GM20000 (cell line): ENCODE data around the gene ITGA3.

Experiments
- DNase-seq: peaks from one replicate; pipeline ENCODE4 v3.0.0; 2012; ENCODE audit warnings: low spot score
- CTCF ChIP-seq: IDR thresholded peaks from 2 replicates; pipeline ENCODE4 v1.5.1; 2012; ENCODE audit warnings: mild to moderate bottlenecking, control low read depth; ENCODE audit errors: extremely low read depth, missing control alignments

The ITGA3 gene

DNA sequence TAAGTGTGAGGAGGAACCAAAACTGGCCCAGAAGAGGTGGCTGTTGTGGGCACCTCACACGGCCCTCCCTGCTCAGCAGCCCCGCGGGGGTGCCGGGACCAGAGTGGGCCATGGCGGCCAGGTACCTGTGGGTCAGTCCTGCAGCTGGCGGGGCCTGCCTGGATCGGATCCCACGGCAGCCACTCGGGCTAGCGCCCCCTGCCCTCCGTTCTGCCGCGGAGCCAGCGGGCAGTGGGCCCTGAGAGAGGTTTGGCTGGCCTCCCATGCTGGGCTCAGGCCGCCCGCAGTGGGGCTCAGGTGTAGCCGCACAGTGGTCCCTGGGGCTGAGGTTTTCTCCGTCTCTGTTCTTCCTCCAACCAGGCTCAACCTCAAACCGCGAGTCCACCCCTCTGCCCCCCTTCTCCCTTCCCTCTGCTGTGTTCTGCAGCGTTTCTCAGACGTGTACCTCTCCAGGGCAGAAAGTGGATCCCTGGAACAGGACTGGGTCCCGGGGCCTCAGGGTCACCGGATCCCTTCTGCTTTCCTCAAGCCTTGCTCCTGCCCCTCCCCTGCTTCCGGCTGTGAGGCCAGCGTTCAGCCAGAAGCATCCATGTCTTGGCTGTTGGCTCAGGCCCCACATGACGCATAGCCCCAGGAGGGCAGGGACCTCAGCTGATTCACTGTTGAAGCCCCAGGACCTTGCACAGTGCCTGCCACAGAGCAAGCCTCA is 28.6 kb upstream of the ITGA3 start:
- DNase-seq = peak; percentile 3
- no peak for TF ChIP-seq CTCF

DNA sequence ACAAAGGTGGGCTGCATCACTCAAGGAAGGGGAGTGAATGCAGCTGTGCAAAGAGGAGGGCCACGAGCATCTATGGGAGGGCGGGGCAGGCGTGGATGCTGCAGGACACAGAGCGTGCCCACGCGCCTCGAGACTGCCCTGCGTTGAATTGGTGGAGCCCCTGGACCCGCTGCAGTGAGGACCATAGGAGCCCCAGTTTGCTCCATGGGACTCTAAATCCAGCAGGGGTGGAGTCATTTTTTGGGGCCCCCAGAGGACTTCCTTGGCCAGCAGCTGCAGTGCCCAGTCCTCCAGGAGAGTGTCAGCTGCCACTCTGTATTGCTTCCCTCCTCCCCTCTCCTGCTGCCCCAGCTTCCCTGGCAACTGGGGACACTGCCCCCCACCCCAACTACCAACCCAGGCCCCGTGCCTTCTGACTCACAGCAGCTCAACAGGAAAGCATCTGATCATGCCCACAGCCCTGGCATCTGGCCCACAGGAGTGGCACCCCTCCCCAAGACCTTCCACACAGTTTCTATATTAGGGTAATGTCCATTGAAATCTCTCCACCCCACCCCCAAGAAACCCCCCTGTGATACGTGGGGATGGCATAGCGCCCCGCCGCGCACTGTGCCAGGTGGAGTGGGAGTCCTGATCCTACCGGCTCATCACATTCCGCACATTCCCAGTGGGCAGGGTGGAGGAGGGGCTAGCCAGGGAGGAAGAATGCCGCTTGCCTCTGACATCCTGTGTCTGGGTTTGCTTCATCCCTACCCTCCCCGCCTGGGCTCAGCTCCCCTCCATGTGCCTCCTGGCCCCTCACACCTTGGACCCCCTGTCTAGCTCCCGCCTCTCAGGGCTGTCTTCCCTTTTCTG is 27.8 kb upstream of the ITGA3 start:
- DNase-seq = peak; percentile 10
- TF ChIP-seq CTCF = no peak

DNA sequence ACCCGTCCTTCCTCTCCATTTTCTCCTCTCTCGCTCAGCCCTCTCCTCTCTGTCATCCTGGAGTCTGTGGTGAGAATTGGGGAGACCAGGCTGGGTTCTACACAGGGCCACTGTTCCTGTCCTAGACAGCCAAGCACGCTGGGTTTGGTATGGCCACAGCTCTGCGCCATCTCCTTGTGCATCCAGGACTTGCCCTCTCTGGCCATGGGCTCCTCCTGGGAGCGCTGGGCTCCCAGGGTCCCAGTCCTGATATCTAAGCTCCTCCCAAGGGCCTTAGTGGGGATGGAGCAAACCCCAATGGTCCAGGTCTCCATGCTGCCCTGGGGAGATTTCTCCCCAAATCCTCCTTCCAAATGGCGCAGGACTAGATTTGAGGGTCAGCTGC is 27.2 kb upstream of the ITGA3 start:
- DNase-seq = peak; percentile 7
- TF ChIP-seq CTCF = no peak

DNA sequence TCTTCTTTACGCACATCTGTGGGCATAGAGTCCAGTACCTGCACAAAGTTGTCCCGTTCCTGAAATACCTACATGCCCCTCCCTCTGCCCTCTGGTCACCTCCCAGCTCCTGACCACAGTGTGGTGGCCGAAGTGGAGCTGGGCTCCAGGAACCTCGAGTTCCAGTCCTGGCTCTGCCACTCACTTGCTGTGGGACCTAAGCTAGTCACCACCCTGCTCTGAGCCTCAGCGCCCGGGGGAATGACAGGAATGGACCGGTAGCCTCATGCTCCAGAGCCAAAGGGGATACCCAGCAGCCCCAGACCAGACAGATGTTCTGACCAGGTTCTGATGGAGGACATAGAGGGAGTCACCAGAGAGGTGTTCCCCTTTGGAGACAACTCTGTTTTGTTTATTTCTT is 26.7 kb upstream of the ITGA3 start:
- no peak for TF ChIP-seq CTCF
- peak; percentile 8 for DNase-seq

- TF ChIP-seq CTCF = no peak
- DNase-seq = peak; percentile 1
These were observed 22.6 kb upstream of the ITGA3 start for GRCh38 chr17:50033316-50033715.

DNA sequence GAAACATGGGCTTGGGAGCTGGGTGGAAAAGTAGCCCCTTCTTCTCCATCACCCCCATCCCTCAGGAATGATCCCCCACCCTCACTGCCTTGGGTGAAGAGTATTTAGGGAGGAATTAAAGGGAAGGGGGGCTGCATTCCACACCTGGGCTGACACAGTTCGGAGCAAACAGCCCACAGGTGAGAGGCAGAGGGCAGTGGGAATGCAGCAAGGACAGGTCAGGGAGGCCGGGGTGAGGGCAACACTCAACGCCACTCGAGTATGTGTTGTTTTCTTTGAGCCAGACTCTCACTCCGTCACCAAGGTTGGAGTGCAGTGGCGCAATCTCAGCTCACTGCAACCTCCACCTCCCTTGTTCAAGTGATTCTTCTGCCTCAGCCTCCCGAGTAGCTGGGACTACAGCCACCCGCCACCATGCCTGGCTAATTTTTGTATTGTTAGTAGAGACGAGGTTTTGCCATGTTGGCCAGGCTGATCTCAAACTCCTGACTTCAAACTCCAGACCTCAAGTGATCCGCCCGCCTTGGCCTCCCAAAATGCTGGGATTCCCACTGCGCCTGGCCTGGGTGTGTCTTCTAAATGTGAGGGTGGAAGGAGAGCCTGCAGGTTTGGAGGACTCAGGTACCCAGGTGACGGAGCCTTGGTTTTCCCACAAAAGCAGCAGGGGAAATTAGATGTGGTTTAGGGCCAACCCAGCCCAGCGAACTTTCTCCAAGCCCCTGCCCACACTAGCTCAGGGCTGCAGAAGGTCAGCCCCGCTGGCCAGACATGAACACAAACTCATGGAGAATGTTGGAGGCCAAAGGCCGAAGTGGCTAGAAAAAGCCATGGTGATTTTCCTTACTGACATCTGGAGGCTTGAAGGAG is 21.2 kb upstream of the ITGA3 start:
- TF ChIP-seq CTCF = no peak
- DNase-seq = no peak
